ENCODE data around the gene PTPRA. TPM values are rescaled to one million over a fixed set of nuclear protein-coding genes. Genes with fewer than 3 reads are reported as not detected.

Gene PTPRA
- total RNA-seq, 1 donor from 2014 or later: 23.5 TPM

- H3K9me3 ChIP-seq (replicated peaks): no peaks in the 10 kb centered on the region
- H3K36me3 ChIP-seq: peaks cover 15% of the 10 kb centered on the region
- peaks cover 29% of the 10 kb centered on the region for H3K4me1 ChIP-seq
- TF ChIP-seq CTCF (IDR thresholded peaks at IDR 0.05; ENCODE audit: borderline replicate concordance): no peak
- H3K27me3 ChIP-seq (ENCODE audit: low read depth): no peaks in the 10 kb centered on the region
- no peak overlapping the region for H3K4me3 ChIP-seq
- intact Hi-C loops (cut with micrococcal nuclease): no loop called here
- DNase-seq: no peak
- no peak overlapping the region for H3K27ac ChIP-seq (replicated peaks)
Measured at GRCh38 chr20:2919518-2920245, 46.4 kb downstream of the PTPRA start.

GRCh38 chr20:2920473-2920872, 47.2 kb downstream of the PTPRA start:
- Histone ChIP-seq H3K9me3 (replicated peaks) (no peaks in the 10 kb centered on the region), H3K27ac (replicated peaks) (no peak overlapping the region), H3K27me3 (ENCODE audit: low read depth) (no peaks in the 10 kb centered on the region), H3K36me3 (peaks cover 23% of the 10 kb centered on the region), H3K4me1 (peaks cover 29% of the 10 kb centered on the region), H3K4me3 (no peak overlapping the region)
- intact Hi-C loops (cut with micrococcal nuclease): no loop called here
- TF ChIP-seq CTCF (IDR thresholded peaks at IDR 0.05; ENCODE audit: borderline replicate concordance): no peak
- DNase-seq: no peak

- H3K4me1 ChIP-seq: peaks cover 29% of the 10 kb centered on the region
Measured at GRCh38 chr20:2921506-2921905, 48.2 kb downstream of the PTPRA start.

GRCh38 chr20:2922957-2923356, 49.7 kb downstream of the PTPRA start:
- no peak for DNase-seq
- no peak overlapping the region for H3K4me3 ChIP-seq
- H3K4me1 ChIP-seq: peaks cover 23% of the 10 kb centered on the region
- H3K27ac ChIP-seq (replicated peaks): no peak overlapping the region
- no peak for TF ChIP-seq CTCF (IDR thresholded peaks at IDR 0.05; ENCODE audit: borderline replicate concordance)
- no peaks in the 10 kb centered on the region for H3K9me3 ChIP-seq (replicated peaks)
- H3K36me3 ChIP-seq: peaks cover 26% of the 10 kb centered on the region
- no peaks in the 10 kb centered on the region for H3K27me3 ChIP-seq (ENCODE audit: low read depth)
- intact Hi-C loops (cut with micrococcal nuclease): no loop called here

More at GRCh38 chr20:2921506-2921905, 48.2 kb downstream of the PTPRA start:
- Histone ChIP-seq H3K4me3 (no peak overlapping the region), H3K36me3 (peaks cover 26% of the 10 kb centered on the region), H3K9me3 (replicated peaks) (no peaks in the 10 kb centered on the region), H3K27ac (replicated peaks) (no peak overlapping the region), H3K27me3 (ENCODE audit: low read depth) (no peaks in the 10 kb centered on the region)
- TF ChIP-seq CTCF (IDR thresholded peaks at IDR 0.05; ENCODE audit: borderline replicate concordance): no peak
- no peak for DNase-seq
- intact Hi-C loops (cut with micrococcal nuclease): no loop called here

GRCh38 chr20:2930538-2930937, 57.3 kb downstream of the PTPRA start:
- intact Hi-C loops (cut with micrococcal nuclease): no loop called here
- peaks cover 7% of the 10 kb centered on the region for H3K36me3 ChIP-seq
- H3K4me1 ChIP-seq: peaks cover 9% of the 10 kb centered on the region
- no peak for DNase-seq
- TF ChIP-seq CTCF (IDR thresholded peaks at IDR 0.05; ENCODE audit: borderline replicate concordance): no peak
- no peaks in the 10 kb centered on the region for H3K27me3 ChIP-seq (ENCODE audit: low read depth)
- no peak overlapping the region for H3K27ac ChIP-seq (replicated peaks)
- no peaks in the 10 kb centered on the region for H3K9me3 ChIP-seq (replicated peaks)
- H3K4me3 ChIP-seq: no peak overlapping the region
